Pancreas (tissue), 10 donors: ENCODE results near the gene KRTAP10-2. TPM values are rescaled to one million over a fixed set of nuclear protein-coding genes. Genes with fewer than 3 reads are reported as not detected.
"Not testable (repeated sequence)": the region's sequence is repeated elsewhere in the genome, so short reads cannot be mapped to it uniquely, and the experiment has no call there.

Source experiments
- ATAC-seq, 4 donors: fragments of 200-7000 bp; cut with Tn5 transposase; one replicate each; pipeline versions ENCODE4 v1.8.0 to v1.9.1; 2020; ENCODE audit warnings: mild to moderate bottlenecking in 4 of 4, moderate library complexity in 4 of 4
- DNase-seq, 6 donors: peaks; one replicate each; pipeline ENCODE4 v3.0.0-alpha.2; 2020
- FAIRE-seq: peaks from 2 replicates; lab custom pipeline; 2012; peaks lifted over from hg19 to GRCh38; lab: Jason Lieb, UNC
- H3K27ac ChIP-seq, 4 donors: fragments of 200-600 bp; sonication (generic); 1 replicate in 3 of 4; 2 replicates in 1 of 4; pipeline versions ENCODE4 v1.5.0 to v1.8.0; 2020
- H3K27me3 ChIP-seq, 4 donors: fragments of 200-600 bp; one replicate each; pipeline ENCODE4 v1.8.0; 2021
- H3K36me3 ChIP-seq, 3 donors: fragments of 200-600 bp; sonication (generic) in 1 of 3; one replicate each; pipeline versions ENCODE4 v1.5.0 to v1.8.0; 2020 to 2021
- H3K4me1 ChIP-seq, 3 donors: fragments of 200-600 bp; one replicate each; pipeline ENCODE4 v1.8.0; 2021
- H3K4me3 ChIP-seq, 4 donors: fragments of 200-600 bp; sonication (generic) in 2 of 4; one replicate each; pipeline versions ENCODE4 v1.5.0 to v1.8.0; 2020 to 2021
- H3K9me3 ChIP-seq, 4 donors: fragments of 200-600 bp; one replicate each; pipeline ENCODE4 v1.8.0; 2021
- WGBS, 2 donors: extraction: QIAGEN DNeasy Blood & Tissue Kit; methylation state at CpG; one replicate each; pipeline ENCODE4 v1.1.7; 2013; 5-methylcytosine and 5-hydroxymethylcytosine counted together
- intact Hi-C, 3 donors: fragments of 100-400 bp; cut with DNase I; formaldehyde crosslinking; loops; one replicate each; pipeline versions ENCODE4 v1.11.1 to v1.14.2; 2022
- polyA plus RNA-seq, 2 donors: library from polyadenylated mRNA; stranded (reverse); fragments of 200-250 nt; gene quantifications; one replicate each; pipeline ENCODE4 v1.2.3, GENCODE V29; 2013
- total RNA-seq, 6 donors: library from RNA; stranded (reverse); fragmentation: NEBNext Ultra II Directional in 4 of 6; extraction: Animal tissue kit (Norgen Biotek cat#: 25700) in 4 of 6; gene quantifications; one replicate each; pipeline versions ENCODE4 v1.2.1 to v1.2.4, GENCODE V29; 2021 to 2023
- TF ChIP-seq, protein P1 (sequence below), 4 donors: fragments of 200-600 bp; sonication (generic) in 3 of 4; IDR thresholded peaks; one replicate each; pipeline versions ENCODE4 v1.5.0 to v1.8.0; 2021; ENCODE audit warnings: antibody characterized with exemption in 4 of 4
- donor health status: healthy with polysubstance abuse.
- donor health status: DM: no; HTN: no; CAD: no; lungs with moderate emphysema.
- donor health status: DM: no; HTN: no; CAD: no.
- donor health status: control.
- donor health status: control.
- donor health status: Bipolar disorder and iron deficiency.
- donor health status: DM: yes; HTN: yes; CAD: no.
- donor health status: DM: no; HTN: no; CAD: no.
- donor health status: DM: no; HTN: no; CAD: no.
- donor health status: DM: yes; HTN: yes; CAD: no.

The KRTAP10-2 gene
- total and polyA plus RNA-seq, 8 donors = not detected

DNA sequence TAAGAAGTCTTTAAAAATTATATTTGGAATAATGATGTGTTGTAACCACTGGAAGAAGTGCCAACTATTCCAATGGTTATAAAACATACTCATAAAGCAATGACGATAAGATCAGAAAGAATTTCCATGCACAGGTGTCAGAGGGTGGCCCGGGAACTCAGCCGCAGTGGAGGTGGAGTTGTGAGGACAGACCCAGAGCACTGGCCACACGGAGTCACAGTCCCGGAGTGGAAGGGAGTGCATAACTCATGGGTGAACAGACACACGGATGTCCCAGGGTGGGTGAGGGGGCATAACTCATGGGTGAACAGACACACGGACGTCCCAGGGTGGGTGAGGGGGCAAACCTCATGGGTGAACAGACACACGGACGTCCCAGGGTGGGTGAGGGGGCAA, 24.7 kb upstream of the KRTAP10-2 start:
- 73 to 77% methylated on average over 8 to 10 of the region's 10 CpGs for WGBS, 2 donors
- Histone ChIP-seq H3K9me3 (no peaks in the 10 kb centered on the region), H3K27ac (no peak overlapping the region), H3K4me3 (no peak overlapping the region), H3K27me3 (no peaks in the 10 kb centered on the region), H3K4me1 (no peaks in the 10 kb centered on the region), H3K36me3 (no peaks in the 10 kb centered on the region)
- DNase-seq (no peak), FAIRE-seq (no peak), ATAC-seq (no peak)
- TF ChIP-seq, protein P1, sequence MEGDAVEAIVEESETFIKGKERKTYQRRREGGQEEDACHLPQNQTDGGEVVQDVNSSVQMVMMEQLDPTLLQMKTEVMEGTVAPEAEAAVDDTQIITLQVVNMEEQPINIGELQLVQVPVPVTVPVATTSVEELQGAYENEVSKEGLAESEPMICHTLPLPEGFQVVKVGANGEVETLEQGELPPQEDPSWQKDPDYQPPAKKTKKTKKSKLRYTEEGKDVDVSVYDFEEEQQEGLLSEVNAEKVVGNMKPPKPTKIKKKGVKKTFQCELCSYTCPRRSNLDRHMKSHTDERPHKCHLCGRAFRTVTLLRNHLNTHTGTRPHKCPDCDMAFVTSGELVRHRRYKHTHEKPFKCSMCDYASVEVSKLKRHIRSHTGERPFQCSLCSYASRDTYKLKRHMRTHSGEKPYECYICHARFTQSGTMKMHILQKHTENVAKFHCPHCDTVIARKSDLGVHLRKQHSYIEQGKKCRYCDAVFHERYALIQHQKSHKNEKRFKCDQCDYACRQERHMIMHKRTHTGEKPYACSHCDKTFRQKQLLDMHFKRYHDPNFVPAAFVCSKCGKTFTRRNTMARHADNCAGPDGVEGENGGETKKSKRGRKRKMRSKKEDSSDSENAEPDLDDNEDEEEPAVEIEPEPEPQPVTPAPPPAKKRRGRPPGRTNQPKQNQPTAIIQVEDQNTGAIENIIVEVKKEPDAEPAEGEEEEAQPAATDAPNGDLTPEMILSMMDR (IDR thresholded peaks at IDR 0.05) = no peak
- intact Hi-C loops = no loop called here

DNA sequence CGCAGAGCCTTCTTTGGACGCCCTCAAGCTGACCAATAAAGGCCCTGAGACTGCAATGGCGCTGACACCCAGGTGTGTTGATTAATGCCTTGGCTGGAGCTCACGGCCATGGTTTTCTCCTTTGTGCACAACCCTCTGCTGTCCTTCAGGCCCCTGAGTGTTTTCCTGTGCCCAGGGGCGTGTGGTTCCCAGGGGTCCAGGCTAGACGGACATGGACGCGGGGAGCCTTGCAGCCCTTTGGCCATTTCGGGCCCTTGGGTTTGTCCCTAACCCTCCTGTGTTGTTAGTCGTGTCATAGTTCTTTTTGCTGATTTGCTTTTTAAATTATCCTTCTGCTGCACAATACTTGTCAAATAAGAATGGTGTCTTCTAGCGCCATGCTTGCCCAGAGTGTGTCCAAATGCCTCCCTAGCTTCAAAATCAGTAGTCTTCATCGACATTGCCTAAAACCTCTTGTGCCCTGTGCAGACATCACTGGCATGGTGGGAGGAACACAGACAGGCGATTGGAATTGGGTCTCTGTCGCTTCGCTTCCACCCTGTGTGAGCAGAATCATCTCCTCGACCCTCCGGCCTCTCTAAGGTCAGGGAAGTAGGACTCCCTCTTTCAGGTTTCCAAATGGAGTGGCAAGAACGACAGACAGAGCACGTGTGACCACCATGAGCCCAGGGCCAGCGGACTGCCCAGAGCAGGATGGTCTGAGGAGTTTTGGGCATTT, 24.2 kb upstream of the KRTAP10-2 start:
- Histone ChIP-seq H3K36me3 (no peaks in the 10 kb centered on the region), H3K9me3 (no peaks in the 10 kb centered on the region), H3K4me1 (no peaks in the 10 kb centered on the region), H3K27ac (no peak overlapping the region), H3K4me3 (no peak overlapping the region), H3K27me3 (no peaks in the 10 kb centered on the region)
- TF ChIP-seq, protein P1 (IDR thresholded peaks at IDR 0.05) = no peak
- no peak for ATAC-seq
- intact Hi-C loops = no loop called here
- WGBS, 2 donors = 81 to 82% methylated on average over 20 of the region's 20 CpGs
- no peak for FAIRE-seq
- DNase-seq = no peak

DNA sequence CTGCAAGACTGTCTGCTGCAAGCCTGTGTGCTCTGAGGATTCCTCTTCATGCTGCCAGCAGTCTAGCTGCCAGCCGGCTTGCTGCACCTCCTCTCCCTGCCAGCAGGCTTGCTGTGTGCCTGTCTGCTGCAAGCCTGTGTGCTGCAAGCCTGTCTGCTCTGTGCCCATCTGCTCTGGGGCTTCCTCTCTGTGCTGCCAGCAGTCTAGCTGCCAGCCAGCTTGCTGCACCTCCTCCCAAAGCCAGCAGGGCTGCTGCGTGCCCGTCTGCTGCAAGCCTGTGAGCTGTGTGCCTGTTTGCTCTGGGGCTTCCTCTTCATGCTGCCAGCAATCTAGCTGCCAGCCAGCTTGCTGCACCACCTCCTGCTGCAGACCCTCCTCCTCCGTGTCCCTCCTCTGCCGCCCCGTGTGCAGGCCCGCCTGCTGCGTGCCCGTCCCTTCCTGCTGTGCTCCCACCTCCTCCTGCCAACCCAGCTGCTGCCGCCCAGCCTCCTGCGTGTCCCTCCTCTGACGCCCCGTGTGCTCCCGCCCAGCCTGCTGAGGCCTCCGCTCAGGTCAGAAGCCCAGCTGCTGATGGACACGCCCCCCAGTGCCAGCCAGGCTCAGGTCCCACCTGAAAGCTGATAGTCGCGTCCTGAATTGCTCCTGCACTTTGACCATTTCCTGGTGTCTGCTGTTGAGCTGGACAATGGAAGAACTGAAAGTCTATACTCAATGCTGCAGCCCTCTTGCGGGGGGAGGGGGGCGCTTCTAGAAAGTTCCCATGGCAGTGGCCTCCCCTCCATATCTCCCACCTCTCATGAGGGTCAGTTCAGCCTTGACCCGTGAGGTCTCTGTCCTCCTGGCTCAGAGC, 23.4 kb upstream of the KRTAP10-2 start:
- Histone ChIP-seq H3K27ac (no peak overlapping the region), H3K27me3 (no peaks in the 10 kb centered on the region), H3K9me3 (no peaks in the 10 kb centered on the region), H3K36me3 (no peaks in the 10 kb centered on the region), H3K4me1 (no peaks in the 10 kb centered on the region), H3K4me3 (no peak overlapping the region)
- ATAC-seq = no peak
- intact Hi-C loops = no loop called here
- no peak for FAIRE-seq
- no peak for DNase-seq
- WGBS, 2 donors = 19 to 25% methylated on average over 20 to 21 of the region's 21 CpGs
- TF ChIP-seq, protein P1 (IDR thresholded peaks at IDR 0.05) = no peak

DNA sequence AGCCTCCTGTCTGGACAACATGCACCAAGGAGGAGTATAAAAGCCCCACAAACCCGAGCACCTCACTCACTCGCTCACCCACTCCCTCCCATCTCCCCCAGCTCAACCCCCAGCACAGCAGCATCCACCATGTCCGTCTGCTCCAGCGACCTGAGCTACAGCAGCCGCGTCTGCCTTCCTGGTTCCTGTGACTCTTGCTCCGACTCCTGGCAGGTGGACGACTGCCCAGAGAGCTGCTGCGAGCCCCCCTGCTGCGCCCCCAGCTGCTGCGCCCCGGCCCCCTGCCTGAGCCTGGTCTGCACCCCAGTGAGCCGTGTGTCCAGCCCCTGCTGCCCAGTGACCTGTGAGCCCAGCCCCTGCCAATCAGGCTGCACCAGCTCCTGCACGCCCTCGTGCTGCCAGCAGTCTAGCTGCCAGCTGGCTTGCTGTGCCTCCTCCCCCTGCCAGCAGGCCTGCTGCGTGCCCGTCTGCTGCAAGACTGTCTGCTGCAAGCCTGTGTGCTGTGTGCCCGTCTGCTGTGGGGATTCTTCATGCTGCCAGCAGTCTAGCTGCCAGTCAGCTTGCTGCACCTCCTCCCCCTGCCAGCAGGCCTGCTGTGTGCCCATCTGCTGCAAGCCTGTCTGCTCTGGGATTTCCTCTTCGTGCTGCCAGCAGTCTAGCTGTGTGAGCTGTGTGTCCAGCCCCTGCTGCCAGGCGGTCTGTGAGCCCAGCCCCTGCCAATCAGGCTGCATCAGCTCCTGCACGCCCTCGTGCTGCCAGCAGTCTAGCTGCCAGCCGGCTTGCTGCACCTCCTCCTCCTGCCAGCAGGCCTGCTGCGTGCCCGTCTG, 22.5 kb upstream of the KRTAP10-2 start, which contains the start of gene KRTAP10-4:
Gene KRTAP10-4 (plus strand): TSS at position 100 of the 827 bp plus-strand sequence. CDS start 30 bp downstream, at position 130.
- WGBS, 2 donors = 42 to 55% methylated on average over 17 to 22 of the region's 25 CpGs
- H3K4me1 ChIP-seq, H3K9me3 ChIP-seq, ATAC-seq, H3K4me3 ChIP-seq, FAIRE-seq, H3K27me3 ChIP-seq, intact Hi-C loops, DNase-seq, H3K27ac ChIP-seq, H3K36me3 ChIP-seq: not testable (repeated sequence)
